WTC11 (cell line): Measurements from ENCODE around the gene ADAMTS12.

Source experiments
- E2F5 ChIP-seq: sonication (generic); formaldehyde crosslinking; IDR thresholded peaks from 2 replicates; pipeline ENCODE4 v1.8.1; 2022; ENCODE audit warnings: mild to moderate bottlenecking, moderate library complexity, missing genetic modification reagents
- ESRRA ChIP-seq: sonication (generic); formaldehyde crosslinking; IDR thresholded peaks from 2 replicates; pipeline ENCODE4 v1.8.1; 2022; ENCODE audit warnings: mild to moderate bottlenecking, missing genetic modification reagents, borderline replicate concordance
- ETV6 ChIP-seq: sonication (generic); formaldehyde crosslinking; IDR thresholded peaks from 2 replicates; pipeline ENCODE4 v1.8.1; 2022; ENCODE audit warnings: mild to moderate bottlenecking, missing genetic modification reagents
- FOXJ3 ChIP-seq: sonication (generic); formaldehyde crosslinking; IDR thresholded peaks from 2 replicates; pipeline ENCODE4 v1.9.0; 2021; ENCODE audit warnings: missing genetic modification reagents, mild to moderate bottlenecking, borderline replicate concordance
- FOXK1 ChIP-seq: sonication (generic); formaldehyde crosslinking; IDR thresholded peaks from 2 replicates; pipeline ENCODE4 v1.8.0; 2022; ENCODE audit warnings: mild to moderate bottlenecking, moderate library complexity, missing genetic modification reagents
- MLX ChIP-seq: sonication (generic); formaldehyde crosslinking; IDR thresholded peaks from 2 replicates; pipeline ENCODE4 v1.8.1; 2023; ENCODE audit warnings: mild to moderate bottlenecking, missing genetic modification reagents, moderate library complexity
- RELA ChIP-seq: sonication (generic); formaldehyde crosslinking; IDR thresholded peaks from 2 replicates; pipeline ENCODE4 v1.8.1; 2022; ENCODE audit warnings: missing genetic modification reagents, mild to moderate bottlenecking, borderline replicate concordance
- USF2 ChIP-seq: sonication (generic); formaldehyde crosslinking; IDR thresholded peaks from 2 replicates; pipeline ENCODE4 v1.8.1; 2023; ENCODE audit warnings: mild to moderate bottlenecking, missing genetic modification reagents, moderate library complexity
- ZMAT4 ChIP-seq: fragments of 250-450 bp; sonication (Bioruptor Pico); IDR thresholded peaks from 2 replicates; pipeline ENCODE4 v1.9.0; 2021; ENCODE audit warnings: mild to moderate bottlenecking
- ZNF317 ChIP-seq: sonication (generic); formaldehyde crosslinking; IDR thresholded peaks from 2 replicates; pipeline ENCODE4 v1.8.1; 2023; ENCODE audit warnings: low read depth, mild to moderate bottlenecking, moderate library complexity, missing genetic modification reagents, borderline replicate concordance
- TF ChIP-seq, protein P1 (sequence below): fragments of 200-600 bp; IDR thresholded peaks from 2 replicates; pipeline ENCODE4 v1.8.0; 2022; ENCODE audit warnings: antibody characterized with exemption
- TF ChIP-seq, protein P2 (sequence below): sonication (generic); formaldehyde crosslinking; IDR thresholded peaks from 2 replicates; pipeline ENCODE4 v1.8.1; 2022; ENCODE audit warnings: missing genetic modification reagents, borderline replicate concordance
- TF ChIP-seq, protein P3 (sequence below): sonication (generic); formaldehyde crosslinking; IDR thresholded peaks from 2 replicates; pipeline ENCODE4 v1.8.0; 2022; ENCODE audit warnings: mild to moderate bottlenecking, missing genetic modification reagents

GRCh38 chr5:33711094-33711679, 180.6 kb downstream of the ADAMTS12 start:
- TF ChIP-seq RELA (CRISPR knock-in tag) = no peak
- no peak for TF ChIP-seq USF2
- TF ChIP-seq, protein P1, sequence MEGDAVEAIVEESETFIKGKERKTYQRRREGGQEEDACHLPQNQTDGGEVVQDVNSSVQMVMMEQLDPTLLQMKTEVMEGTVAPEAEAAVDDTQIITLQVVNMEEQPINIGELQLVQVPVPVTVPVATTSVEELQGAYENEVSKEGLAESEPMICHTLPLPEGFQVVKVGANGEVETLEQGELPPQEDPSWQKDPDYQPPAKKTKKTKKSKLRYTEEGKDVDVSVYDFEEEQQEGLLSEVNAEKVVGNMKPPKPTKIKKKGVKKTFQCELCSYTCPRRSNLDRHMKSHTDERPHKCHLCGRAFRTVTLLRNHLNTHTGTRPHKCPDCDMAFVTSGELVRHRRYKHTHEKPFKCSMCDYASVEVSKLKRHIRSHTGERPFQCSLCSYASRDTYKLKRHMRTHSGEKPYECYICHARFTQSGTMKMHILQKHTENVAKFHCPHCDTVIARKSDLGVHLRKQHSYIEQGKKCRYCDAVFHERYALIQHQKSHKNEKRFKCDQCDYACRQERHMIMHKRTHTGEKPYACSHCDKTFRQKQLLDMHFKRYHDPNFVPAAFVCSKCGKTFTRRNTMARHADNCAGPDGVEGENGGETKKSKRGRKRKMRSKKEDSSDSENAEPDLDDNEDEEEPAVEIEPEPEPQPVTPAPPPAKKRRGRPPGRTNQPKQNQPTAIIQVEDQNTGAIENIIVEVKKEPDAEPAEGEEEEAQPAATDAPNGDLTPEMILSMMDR = no peak
- no peak for TF ChIP-seq ZMAT4
- TF ChIP-seq, protein P2, sequence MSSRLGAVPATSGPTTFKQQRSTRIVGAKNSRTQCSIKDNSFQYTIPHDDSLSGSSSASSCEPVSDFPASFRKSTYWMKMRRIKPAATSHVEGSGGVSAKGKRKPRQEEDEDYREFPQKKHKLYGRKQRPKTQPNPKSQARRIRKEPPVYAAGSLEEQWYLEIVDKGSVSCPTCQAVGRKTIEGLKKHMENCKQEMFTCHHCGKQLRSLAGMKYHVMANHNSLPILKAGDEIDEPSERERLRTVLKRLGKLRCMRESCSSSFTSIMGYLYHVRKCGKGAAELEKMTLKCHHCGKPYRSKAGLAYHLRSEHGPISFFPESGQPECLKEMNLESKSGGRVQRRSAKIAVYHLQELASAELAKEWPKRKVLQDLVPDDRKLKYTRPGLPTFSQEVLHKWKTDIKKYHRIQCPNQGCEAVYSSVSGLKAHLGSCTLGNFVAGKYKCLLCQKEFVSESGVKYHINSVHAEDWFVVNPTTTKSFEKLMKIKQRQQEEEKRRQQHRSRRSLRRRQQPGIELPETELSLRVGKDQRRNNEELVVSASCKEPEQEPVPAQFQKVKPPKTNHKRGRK (CRISPR knock-in tag) = no peak
- TF ChIP-seq ESRRA (CRISPR knock-in tag) = no peak
- no peak for TF ChIP-seq ETV6
- no peak for TF ChIP-seq FOXK1
- TF ChIP-seq, protein P3, sequence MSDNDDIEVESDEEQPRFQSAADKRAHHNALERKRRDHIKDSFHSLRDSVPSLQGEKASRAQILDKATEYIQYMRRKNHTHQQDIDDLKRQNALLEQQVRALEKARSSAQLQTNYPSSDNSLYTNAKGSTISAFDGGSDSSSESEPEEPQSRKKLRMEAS (CRISPR knock-in tag) = no peak
- TF ChIP-seq MLX (CRISPR knock-in tag) = no peak
- TF ChIP-seq ZNF317 (CRISPR knock-in tag) = no peak
- TF ChIP-seq E2F5 (CRISPR knock-in tag) = no peak
- no peak for TF ChIP-seq FOXJ3 (CRISPR knock-in tag)
